Measurements from ENCODE around the gene FGF6.

FGF6 gene

DNA sequence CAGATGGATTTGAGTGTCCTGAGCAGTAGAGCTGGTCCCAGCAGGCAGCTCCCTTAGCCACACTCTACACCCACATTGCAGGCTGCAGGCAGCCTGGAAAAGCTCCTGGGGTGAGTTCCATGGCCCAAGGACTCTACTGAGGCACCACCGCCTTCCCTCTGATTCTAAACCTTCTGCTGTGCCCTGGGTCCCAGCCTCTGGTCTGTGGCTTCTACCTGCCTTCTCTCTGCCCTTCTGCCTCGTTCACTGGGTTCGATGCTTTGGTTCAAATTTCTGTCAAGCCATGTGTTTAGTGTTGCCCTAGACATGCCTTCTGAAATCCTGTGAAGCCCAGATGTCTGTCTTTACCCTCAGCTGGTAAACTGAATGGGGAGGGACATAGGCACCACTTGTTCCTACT lies 1.5 kb upstream of the FGF6 start:
- no peak for FAIRE-seq

DNA sequence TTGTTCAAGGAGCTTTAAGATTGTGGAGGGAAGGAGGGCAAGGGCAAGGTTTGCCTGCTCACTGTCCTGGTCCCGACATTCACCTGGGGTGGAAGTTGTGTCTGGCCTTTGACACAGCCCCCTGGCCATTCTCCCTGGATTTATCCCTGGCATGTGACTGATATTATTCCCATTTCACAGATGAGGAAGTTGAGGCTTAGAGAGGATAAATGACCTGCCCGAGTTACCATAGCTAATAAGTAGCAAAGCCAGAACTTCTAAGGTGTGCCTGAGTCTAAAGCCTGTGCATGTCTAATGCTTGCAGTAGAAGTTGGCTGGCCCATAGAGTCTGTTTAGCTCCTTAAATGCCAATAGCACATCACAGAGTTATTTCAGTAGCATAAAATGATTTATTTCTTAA lies 720 bp upstream of the FGF6 start:
- FAIRE-seq = no peak

DNA sequence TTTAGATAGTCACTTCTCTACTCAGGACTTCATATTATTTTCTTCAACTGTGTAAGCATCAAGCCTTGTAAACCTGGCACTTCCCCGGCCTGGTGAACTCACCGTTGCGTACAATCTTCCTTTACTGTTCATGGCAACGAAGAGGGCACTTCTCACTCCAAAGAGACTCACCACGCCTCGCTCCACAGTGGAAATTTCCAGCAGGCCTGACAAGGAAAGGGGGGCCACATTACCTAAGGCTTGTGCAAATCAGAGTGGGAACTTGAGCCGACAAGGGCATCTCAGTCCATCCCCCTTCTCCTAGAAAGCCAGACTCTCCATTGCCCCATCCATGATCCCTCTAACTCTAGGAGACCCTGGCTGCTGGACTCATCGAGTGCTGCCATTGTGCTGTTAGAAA lies 1.6 kb downstream of the FGF6 start:
- FAIRE-seq = no peak

DNA sequence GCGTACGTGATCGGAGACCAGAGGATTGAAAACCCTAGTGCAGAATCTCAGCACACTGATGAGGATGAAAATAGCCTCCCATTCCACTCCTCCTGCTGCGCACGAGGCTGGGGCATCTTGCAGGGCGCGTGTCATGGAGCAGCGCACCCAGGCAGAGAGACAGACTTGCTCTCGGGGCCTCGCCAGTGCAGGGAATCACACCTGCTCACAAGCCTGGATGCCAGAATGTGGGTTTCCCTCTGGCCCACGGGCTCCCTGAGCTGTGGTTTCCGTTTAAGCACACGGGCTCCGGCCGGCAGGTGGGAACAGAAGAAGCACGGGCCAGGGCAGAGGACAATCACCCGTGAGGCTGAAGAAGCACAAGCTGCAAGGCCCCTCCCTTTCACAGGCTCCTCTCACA lies 2.0 kb downstream of the FGF6 start:
- FAIRE-seq = no peak

GRCh38 chr12:4441355-4442335 lies 4.0 kb downstream of the FGF6 start:
- no peak for FAIRE-seq

DNA sequence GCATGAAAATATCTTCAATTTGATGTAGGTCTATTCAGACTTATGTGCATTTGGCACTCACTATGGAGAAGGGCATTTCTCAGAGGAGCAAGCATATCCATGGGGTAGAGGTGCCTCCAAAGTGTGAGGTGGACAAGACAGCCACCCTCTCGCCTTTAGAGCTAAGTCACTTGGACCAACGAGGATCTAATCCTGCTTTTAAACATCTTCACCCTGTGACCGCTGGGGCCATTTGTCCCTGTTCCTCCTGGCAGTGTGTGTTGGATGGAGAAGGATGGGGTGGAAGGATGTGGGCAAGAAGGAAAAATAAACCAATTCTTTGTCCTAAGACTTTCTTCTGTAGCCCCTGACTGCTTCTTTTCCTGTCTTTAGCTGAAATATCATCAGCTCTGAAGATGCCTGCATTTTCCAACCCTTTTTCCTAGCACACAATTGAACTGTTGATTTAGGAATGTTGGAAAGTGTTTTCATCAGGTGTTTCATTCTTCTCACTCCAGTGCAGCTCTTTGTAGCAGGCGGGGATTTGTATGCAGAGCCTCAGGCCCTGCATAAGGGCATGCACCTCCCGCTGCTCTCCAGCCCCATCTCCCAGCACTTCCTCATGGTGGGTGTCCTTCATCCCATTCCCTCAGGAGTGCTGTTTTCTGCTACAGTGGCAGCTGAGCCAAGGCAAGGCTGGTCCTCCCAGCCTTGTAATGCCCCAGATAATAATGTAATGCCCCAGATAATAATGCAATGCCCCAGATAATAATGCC lies 5.3 kb downstream of the FGF6 start:
- no peak for FAIRE-seq

- no peak for FAIRE-seq
Measured at GRCh38 chr12:4439736-4440135, 5.9 kb downstream of the FGF6 start.

DNA sequence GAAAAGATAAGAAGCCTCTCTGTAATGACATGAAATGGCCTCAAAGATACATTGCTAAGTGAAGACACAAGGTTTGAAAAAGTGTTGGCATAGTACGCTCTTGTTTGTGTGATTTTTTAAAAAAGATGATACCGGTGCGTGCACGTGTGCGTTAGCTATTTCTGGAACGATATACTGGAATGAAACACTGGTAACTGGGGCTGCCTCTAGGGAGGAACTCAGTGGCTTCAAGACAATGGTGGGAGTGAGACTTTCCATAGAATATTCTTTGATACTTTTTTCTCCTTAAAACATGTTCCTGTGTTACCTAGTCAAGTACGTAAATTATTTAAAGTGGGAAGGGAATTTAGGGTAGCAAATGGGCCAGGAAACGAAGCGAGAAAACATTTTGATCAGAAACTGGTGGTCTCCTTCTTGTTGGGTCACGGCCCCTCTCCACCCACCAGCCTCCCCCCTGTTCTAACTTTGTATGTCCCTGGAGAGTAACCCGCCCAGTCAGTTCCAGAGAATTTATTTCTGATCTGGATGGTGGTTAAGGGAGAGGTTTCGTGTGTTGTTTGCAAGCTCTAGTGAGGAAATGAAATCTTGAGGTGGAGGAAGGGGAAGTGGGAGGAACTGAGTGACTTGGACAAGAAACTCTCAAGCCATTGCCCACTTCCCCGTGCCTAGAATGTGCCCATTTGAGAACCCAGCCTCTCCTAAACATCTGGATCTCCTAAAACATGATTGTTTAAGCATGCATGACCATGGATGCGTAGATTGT lies 6.6 kb downstream of the FGF6 start:
- FAIRE-seq = no peak

GRCh38 chr12:4435537-4435936 lies 10.1 kb downstream of the FGF6 start:
- FAIRE-seq = no peak

DNA sequence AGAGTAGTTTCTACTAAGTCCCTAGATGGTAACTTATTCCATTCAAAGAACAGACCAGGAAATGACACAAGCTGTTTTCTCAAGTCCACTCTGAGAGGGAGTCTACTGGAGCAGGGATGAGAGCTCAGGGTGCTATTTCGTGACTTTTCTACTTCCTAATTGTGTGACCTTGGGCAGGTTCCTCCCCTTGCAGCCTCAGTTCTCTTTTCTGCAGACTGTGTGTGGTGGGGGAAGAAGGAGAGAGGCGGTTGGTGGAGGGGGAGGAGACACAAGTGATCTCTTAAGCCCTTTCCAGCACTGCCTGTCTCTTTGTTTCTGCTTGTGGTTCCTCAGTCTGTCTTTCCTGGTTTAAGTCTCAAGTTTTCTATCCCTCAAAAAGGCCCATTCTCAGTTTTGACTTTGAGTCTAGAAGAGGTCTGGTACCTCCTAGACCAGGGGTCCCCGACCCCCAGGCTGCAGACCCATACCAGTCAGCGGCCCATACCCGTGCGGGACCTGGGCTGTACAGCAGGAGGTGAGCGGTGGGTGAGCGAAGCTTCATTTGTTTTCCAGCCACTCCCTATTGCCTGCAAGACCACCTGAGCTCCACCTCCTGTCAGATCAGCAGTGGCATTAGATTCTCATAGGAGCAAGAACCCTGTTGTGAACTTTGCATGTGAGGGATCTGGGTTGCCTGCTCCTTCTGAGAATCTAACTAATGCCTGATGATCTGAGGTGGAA lies 10.7 kb downstream of the FGF6 start:
- no peak for FAIRE-seq

GRCh38 chr12:4434301-4434700 lies 11.3 kb downstream of the FGF6 start:
- no peak for FAIRE-seq

- FAIRE-seq = no peak
Measured at GRCh38 chr12:4433745-4434058, 11.9 kb downstream of the FGF6 start.

GRCh38 chr12:4432878-4433744 lies 12.5 kb downstream of the FGF6 start:
- no peak for FAIRE-seq

DNA sequence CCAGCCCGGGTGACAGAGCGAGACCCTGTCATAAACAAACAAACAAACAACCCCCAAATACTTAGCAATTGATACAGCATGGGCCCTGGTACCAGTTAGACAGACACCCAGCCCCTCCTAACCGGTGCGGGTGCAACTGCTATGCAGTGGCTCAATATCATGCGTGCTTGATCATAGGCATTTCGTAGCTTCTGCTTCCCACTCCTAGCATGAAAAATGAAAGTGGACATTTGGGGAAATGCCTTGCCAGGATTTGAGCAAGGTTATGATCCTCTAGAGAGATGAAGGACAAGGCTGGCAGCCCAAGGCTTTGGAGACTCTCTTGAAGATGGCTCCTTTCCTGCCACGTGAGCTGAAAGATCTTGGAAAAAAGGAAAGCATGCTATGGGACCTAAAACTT lies 13.7 kb downstream of the FGF6 start:
- FAIRE-seq = no peak

DNA sequence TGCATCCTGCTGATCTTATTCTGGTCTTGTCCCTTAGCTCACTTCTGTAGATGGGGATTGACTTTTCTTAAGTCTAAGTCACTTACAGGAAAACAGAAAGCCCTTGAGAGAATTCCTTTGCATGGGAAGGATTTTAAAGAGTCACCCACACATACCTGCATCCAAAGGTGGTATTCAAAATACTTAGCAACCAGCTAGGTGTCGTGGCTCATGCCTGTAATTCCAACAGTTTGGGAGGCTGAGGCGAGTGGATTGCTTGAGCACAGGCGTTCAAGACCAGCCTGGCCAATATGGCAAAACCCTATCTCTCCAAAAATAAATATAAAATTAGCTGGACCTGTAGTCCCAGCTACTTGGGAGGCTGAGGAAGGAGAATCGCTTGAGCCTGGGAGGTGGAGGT lies 14.2 kb downstream of the FGF6 start:
- no peak for FAIRE-seq

DNA sequence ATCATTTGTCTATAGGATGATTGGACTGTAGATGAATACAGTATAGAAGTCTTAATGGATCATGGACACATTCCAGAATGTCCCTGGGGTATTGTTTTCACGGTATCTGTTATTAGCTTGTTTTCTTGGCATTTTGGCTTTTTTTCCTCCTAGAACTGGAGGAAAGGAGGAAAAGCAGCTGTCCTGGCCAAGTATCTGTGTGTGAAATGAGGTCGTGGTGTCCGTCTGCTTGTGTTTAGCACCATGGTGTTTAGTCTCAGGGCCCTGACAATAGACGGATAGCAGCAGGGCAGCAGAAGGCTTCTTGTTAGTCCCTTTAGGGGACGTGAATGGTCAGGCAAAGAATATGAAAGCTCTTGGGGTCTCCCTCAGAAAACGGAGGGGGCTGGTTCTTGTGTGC lies 21.2 kb downstream of the FGF6 start:
- no peak for FAIRE-seq

- FAIRE-seq = no peak
Measured at GRCh38 chr12:4423528-4424195, 22.0 kb downstream of the FGF6 start.

GRCh38 chr12:4422985-4423384 lies 22.6 kb downstream of the FGF6 start:
- FAIRE-seq = no peak

DNA sequence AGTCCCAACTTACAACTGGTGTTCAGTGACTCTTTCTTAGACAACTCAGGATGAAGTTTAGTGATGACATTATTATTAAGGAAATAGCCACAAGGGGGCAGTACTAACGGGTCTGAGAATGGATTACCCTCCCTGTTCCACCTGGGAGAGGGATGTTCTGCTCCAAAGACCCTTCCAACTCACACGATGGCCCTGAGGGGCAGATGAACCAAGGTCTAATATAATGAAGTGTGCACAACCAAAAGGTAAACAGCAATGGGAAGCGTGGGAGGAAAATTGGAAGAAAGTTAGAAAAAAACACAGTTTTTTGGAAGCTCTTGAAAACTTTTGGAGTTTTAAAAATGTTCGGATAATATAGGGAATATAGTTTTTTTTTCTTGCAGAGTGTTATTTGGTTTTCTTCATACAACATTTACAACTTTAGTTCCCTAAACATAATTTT lies 24.0 kb downstream of the FGF6 start:
- FAIRE-seq = no peak

DNA sequence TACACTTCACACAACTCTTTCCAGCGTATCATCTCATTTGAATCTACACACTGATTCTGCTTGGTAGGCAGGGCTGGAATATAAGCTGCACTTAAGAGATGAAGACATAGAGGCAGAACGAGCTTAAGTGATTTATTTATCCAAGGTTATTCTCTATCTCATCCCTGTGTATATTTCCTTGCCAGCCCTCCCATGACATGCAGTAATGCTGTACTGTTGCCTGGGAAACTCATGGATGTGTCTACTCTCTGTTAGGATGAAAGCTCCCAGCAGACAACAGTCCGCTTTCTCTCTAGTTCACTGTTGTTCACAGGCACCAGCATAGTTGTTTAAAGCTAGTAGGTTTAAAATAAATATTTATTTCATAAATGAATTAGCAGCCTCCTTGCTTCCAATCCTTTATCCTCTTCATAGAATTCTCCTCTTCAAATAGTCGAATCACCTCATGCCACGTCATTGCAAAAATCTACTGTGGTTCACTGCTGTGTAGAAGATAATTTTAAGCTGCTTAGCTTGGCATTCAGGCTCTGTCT lies 25.4 kb downstream of the FGF6 start:
- no peak for FAIRE-seq

DNA sequence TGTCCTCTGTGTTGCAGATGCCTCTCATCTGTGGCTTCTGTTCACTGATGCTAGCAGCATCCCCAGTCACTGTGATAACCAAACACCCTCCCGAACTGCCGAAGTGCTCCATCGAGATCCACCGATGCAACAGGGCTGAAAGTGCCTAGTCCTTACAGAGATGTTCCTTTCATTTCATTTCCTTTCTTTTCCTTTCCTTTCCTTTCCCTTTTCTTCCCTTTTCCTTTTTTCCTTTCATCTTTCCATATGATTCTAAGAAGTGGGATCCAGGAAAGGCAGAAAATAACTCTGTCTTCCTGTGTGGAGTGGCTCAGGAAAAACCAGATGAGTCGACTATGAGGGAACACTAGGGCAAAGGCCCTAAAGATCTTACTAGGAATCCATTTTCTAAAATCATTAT lies 26.7 kb downstream of the FGF6 start:
- no peak for FAIRE-seq
